Keratinocyte (primary cell): ENCODE data around the gene CYP46A1.

ENCODE experiments used
- CTCF ChIP-seq, 3 experiments: IDR thresholded peaks in 1 of 3; conservative IDR thresholded peaks in 1 of 3; optimal IDR thresholded peaks in 1 of 3; 2 replicates in 2 of 3; 3 replicates in 1 of 3; pipeline versions ENCODE3 to v1.5.1; 2011; ENCODE audit warnings: low read length in 3 of 3, mild to moderate bottlenecking in 3 of 3, moderate library complexity in 2 of 3, control low read depth in 1 of 3, inconsistent platforms in 1 of 3; ENCODE audit not compliant: insufficient read depth in 2 of 3; ENCODE audit errors: extremely low read depth in 1 of 3
- EZH2 ChIP-seq: IDR thresholded peaks from one replicate; pipeline ENCODE4 v1.6.1; 2012; ENCODE audit warnings: inconsistent platforms, mild to moderate bottlenecking, low read length, moderate library complexity

DNA sequence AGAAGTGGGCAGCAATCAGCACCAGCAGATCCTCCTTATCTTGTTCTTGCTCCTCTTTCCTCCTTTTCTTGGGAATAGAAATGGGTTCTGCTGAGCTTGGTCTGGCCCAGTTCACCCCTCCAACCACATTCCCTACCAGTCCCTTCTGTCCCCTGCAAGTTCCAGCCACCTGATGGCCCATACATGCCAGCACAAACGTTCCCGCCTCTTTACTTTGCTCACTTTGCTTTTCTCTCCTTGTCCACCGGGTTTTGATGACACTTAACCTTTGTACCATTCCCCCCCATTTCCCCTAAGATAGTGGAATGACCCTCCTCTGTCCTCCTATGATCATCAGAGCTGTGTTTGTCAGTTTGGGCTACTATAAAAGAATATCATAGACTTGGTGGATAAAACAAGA lies 85.7 kb downstream of the CYP46A1 start:
- TF ChIP-seq EZH2: no peak
- no peak for TF ChIP-seq CTCF (optimal IDR thresholded peaks at IDR 0.05 in 1 of 3, IDR thresholded peaks at IDR 0.05 in 1 of 3, conservative IDR thresholded peaks at IDR 0.05 in 1 of 3; ENCODE audit: extremely low read depth in 1 of 3, insufficient read depth in 2 of 3, low read length in 3 of 3)
